Uterus (tissue), 4 donors: ENCODE measurements around the gene TNPO3. TPM values are rescaled to one million over a fixed set of nuclear protein-coding genes. Genes with fewer than 3 reads are reported as not detected.
A peak's percentile ranks its signal among the peaks of the same experiment; 100 is the strongest.

ENCODE experiments used
- DNase-seq, 2 donors: peaks; one replicate each; pipeline ENCODE4 v3.0.0-alpha.2; 2019 to 2020
- H3K27ac ChIP-seq, 2 donors: fragments of 200-600 bp; sonication (generic); 1 replicate in 1 of 2; 2 replicates in 1 of 2; pipeline ENCODE4 v1.5.1; 2016 to 2018
- H3K27me3 ChIP-seq, 2 donors: fragments of 200-600 bp; sonication (generic); one replicate each; pipeline ENCODE4 v1.5.1; 2018 to 2019; ENCODE audit warnings: control low read depth in 1 of 2
- H3K36me3 ChIP-seq, 2 donors: fragments of 200-600 bp; sonication (generic); one replicate each; pipeline ENCODE4 v1.5.1; 2019; ENCODE audit warnings: control low read depth in 1 of 2
- H3K4me1 ChIP-seq, 2 donors: fragments of 200-600 bp; sonication (generic); one replicate each; pipeline ENCODE4 v1.5.1; 2018 to 2019; ENCODE audit warnings: control low read depth in 1 of 2
- H3K4me3 ChIP-seq, 2 donors: fragments of 200-600 bp; sonication (generic); 1 replicate in 1 of 2; 2 replicates in 1 of 2; pipeline ENCODE4 v1.5.1; 2018 to 2019; ENCODE audit warnings: mild to moderate bottlenecking in 1 of 2
- H3K9me3 ChIP-seq, 2 donors: fragments of 200-600 bp; sonication (generic); one replicate each; pipeline ENCODE4 v1.5.1; 2019; ENCODE audit warnings: control low read depth in 1 of 2
- POLR2A ChIP-seq, 2 donors: fragments of 450-650 bp; IDR thresholded peaks; one replicate each; pipeline ENCODE4 v1.6.1; 2016; ENCODE audit warnings: antibody characterized with exemption in 2 of 2, mild to moderate bottlenecking in 1 of 2, moderate library complexity in 1 of 2
- intact Hi-C: fragments of 100-400 bp; cut with DNase I; formaldehyde crosslinking; loops from one replicate; pipeline ENCODE4 v1.15.1; 2023; ENCODE audit warnings: low total_unique reads
- total RNA-seq, 4 donors: library from RNA; depleted of rRNA in 3 of 4; stranded (reverse); fragments of >200 nt in 3 of 4; gene quantifications; one replicate each; pipeline versions ENCODE4 v1.1.0 to v1.2.4, GENCODE V29; 2014 to 2023
- TF ChIP-seq, protein P1 (sequence below), 4 experiments: fragments of 200-600 bp in 2 of 4; fragments of 450-650 bp in 2 of 4; sonication (generic) in 2 of 4; IDR thresholded peaks; one replicate each; pipeline ENCODE4 v1.5.1; 2016 to 2019; ENCODE audit warnings: antibody characterized with exemption in 4 of 4, mild to moderate bottlenecking in 2 of 4, moderate library complexity in 1 of 4
- donor health status: DM: yes; HTN: yes; CAD: no.

The TNPO3 gene
- total RNA-seq, 4 donors from 2014 or later = 14.6 to 57.9 (median 31.9) TPM

DNA sequence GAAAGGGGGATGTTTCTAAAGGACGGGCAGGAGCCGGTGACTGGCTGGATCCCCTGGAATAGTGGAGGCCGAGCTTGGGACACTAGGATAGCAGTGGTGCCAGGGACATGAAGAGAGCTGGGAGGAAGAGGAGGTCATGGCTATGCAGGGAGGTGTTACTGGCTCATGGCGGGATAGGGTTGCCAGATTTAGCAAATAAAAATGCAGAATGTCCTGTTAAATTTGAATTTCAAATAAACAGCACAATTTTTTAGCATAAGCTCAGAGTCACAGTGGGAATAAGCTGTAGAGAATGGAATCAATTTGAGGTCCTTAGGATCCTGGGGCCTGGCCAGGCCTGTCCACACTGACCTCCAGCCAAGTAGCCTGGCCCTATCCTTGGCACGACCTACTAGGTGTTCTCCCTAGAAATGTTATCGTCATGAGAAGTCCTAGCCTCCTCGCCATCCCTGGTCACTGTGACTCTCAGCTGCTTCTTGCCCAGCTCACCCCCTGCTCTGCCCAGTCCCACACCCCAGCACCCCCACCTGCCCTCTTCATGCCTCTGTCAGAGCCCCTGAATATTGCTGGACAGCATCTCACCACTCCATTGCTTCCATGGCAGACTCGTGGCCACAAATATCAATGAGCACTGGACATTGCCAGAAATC lies 136.8 kb downstream of the TNPO3 start:
- Histone ChIP-seq H3K9me3 (no peaks in the 10 kb centered on the region), H3K4me1 (no peaks in the 10 kb centered on the region), H3K27me3 (no peaks in the 10 kb centered on the region), H3K27ac (no peak overlapping the region), H3K4me3 (no peak overlapping the region), H3K36me3 (no peaks in the 10 kb centered on the region)
- intact Hi-C loops = no loop called here
- TF ChIP-seq, protein P1, sequence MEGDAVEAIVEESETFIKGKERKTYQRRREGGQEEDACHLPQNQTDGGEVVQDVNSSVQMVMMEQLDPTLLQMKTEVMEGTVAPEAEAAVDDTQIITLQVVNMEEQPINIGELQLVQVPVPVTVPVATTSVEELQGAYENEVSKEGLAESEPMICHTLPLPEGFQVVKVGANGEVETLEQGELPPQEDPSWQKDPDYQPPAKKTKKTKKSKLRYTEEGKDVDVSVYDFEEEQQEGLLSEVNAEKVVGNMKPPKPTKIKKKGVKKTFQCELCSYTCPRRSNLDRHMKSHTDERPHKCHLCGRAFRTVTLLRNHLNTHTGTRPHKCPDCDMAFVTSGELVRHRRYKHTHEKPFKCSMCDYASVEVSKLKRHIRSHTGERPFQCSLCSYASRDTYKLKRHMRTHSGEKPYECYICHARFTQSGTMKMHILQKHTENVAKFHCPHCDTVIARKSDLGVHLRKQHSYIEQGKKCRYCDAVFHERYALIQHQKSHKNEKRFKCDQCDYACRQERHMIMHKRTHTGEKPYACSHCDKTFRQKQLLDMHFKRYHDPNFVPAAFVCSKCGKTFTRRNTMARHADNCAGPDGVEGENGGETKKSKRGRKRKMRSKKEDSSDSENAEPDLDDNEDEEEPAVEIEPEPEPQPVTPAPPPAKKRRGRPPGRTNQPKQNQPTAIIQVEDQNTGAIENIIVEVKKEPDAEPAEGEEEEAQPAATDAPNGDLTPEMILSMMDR (IDR thresholded peaks at IDR 0.05) = no peak
- no peak for TF ChIP-seq POLR2A (IDR thresholded peaks at IDR 0.05)
- no peak for DNase-seq

GRCh38 chr7:128917122-128917521 lies 137.8 kb downstream of the TNPO3 start:
- Histone ChIP-seq H3K27ac (no peak overlapping the region), H3K27me3 (no peaks in the 10 kb centered on the region), H3K4me1 (no peaks in the 10 kb centered on the region), H3K36me3 (no peaks in the 10 kb centered on the region), H3K4me3 (no peak overlapping the region), H3K9me3 (no peaks in the 10 kb centered on the region)
- TF ChIP-seq, protein P1 (IDR thresholded peaks at IDR 0.05) = no peak
- no peak for TF ChIP-seq POLR2A (IDR thresholded peaks at IDR 0.05)
- DNase-seq = no peak
- intact Hi-C loops = no loop called here

GRCh38 chr7:128916643-128916915 lies 138.3 kb downstream of the TNPO3 start:
- no peak for DNase-seq
- Histone ChIP-seq H3K27ac (no peak overlapping the region), H3K36me3 (no peaks in the 10 kb centered on the region), H3K4me1 (no peaks in the 10 kb centered on the region), H3K27me3 (no peaks in the 10 kb centered on the region), H3K9me3 (no peaks in the 10 kb centered on the region), H3K4me3 (no peak overlapping the region)
- intact Hi-C loops = no loop called here
- TF ChIP-seq, protein P1 (IDR thresholded peaks at IDR 0.05) = no peak
- no peak for TF ChIP-seq POLR2A (IDR thresholded peaks at IDR 0.05)

GRCh38 chr7:128915841-128916642 lies 138.9 kb downstream of the TNPO3 start:
- intact Hi-C loops = no loop called here
- no peak for DNase-seq

More at GRCh38 chr7:128915841-128916642, 138.9 kb downstream of the TNPO3 start:
- Histone ChIP-seq H3K4me1 (no peaks in the 10 kb centered on the region), H3K27me3 (no peaks in the 10 kb centered on the region), H3K36me3 (no peaks in the 10 kb centered on the region), H3K9me3 (no peaks in the 10 kb centered on the region), H3K4me3 (peak overlapping the region in 1 of 2 donors; percentile 2), H3K27ac (no peak overlapping the region)
- TF ChIP-seq, protein P1 (IDR thresholded peaks at IDR 0.05) = no peak
- no peak for TF ChIP-seq POLR2A (IDR thresholded peaks at IDR 0.05)
